ENCODE measurements around the gene PGAP6.
"Not testable (repeated sequence)": the region's sequence is repeated elsewhere in the genome, so short reads cannot be mapped to it uniquely, and the experiment has no call there.

PGAP6 gene

GRCh38 chr16:346587-346986 lies 35.2 kb downstream of the PGAP6 start:
- no peak for DNase-seq

GRCh38 chr16:345772-346171 lies 36.0 kb downstream of the PGAP6 start:
- DNase-seq = no peak

- DNase-seq = no peak
Measured at GRCh38 chr16:342455-343213, 39.1 kb downstream of the PGAP6 start.

GRCh38 chr16:341974-342336 lies 39.8 kb downstream of the PGAP6 start:
- not testable (repeated sequence) for DNase-seq

GRCh38 chr16:341095-341973 lies 40.4 kb downstream of the PGAP6 start:
- not testable (repeated sequence) for DNase-seq

- no peak for DNase-seq
Measured at GRCh38 chr16:340370-341091, 41.2 kb downstream of the PGAP6 start.

GRCh38 chr16:339680-340079 lies 42.1 kb downstream of the PGAP6 start:
- no peak for DNase-seq

GRCh38 chr16:337975-338575 lies 43.7 kb downstream of the PGAP6 start:
- DNase-seq = no peak

GRCh38 chr16:337437-337836 lies 44.3 kb downstream of the PGAP6 start:
- DNase-seq = peak; percentile 27

- no peak for DNase-seq
Measured at GRCh38 chr16:336269-336668, 45.5 kb downstream of the PGAP6 start.

GRCh38 chr16:334861-335632 lies 46.7 kb downstream of the PGAP6 start:
- DNase-seq = not testable (repeated sequence)

- DNase-seq = not testable (repeated sequence)
Measured at GRCh38 chr16:334164-334832, 47.5 kb downstream of the PGAP6 start.

- no peak for DNase-seq
Measured at GRCh38 chr16:333406-334094, 48.2 kb downstream of the PGAP6 start.

- not testable (repeated sequence) for DNase-seq
Measured at GRCh38 chr16:331181-331814, 50.5 kb downstream of the PGAP6 start.

- no peak for DNase-seq
Measured at GRCh38 chr16:330741-331140, 51.0 kb downstream of the PGAP6 start.

GRCh38 chr16:325375-326145 lies 56.2 kb downstream of the PGAP6 start:
- DNase-seq = no peak

GRCh38 chr16:324451-325334 lies 57.1 kb downstream of the PGAP6 start:
- no peak for DNase-seq

GRCh38 chr16:324201-324450 lies 57.7 kb downstream of the PGAP6 start:
- DNase-seq = no peak
